ENCODE measurements around the gene SLC25A11.

SLC25A11 gene

GRCh38 chr17:4899341-4900230 is 40.3 kb downstream of the SLC25A11 start, which contains the start of gene C17orf107:
TSS of gene C17orf107 (plus strand) at chr17:4899536. CDS start at chr17:4899763, 227 bp downstream.
- no peaks in the 10 kb centered on the region for H3K9me3 ChIP-seq (ENCODE audit: control insufficient read depth in 2 of 2, low read length in 2 of 2)
- peaks cover 18 to 24% of the 10 kb centered on the region in 2 donors for H3K36me3 ChIP-seq (ENCODE audit: control insufficient read depth in 2 of 2, insufficient read depth in 2 of 2, low read length in 2 of 2)
- peak within 1 kb of the TSS; percentile 42 to 51 for H3K9ac ChIP-seq (ENCODE audit: low read length in 2 of 2)
- H3K4me3 ChIP-seq (ENCODE audit: low read length in 2 of 2) = peak within 1 kb of the TSS; percentile 66 to 70
- H3K27ac ChIP-seq (ENCODE audit: low read length) = no peak within 1 kb of the TSS
- peaks cover 28 to 41% of the 10 kb centered on the region in 2 donors for H3K27me3 ChIP-seq (ENCODE audit: control insufficient read depth in 1 of 2, insufficient read depth in 2 of 2, low read length in 2 of 2)
- peaks cover 28% of the 10 kb centered on the region for H3K4me1 ChIP-seq (ENCODE audit: control insufficient read depth, insufficient read depth, low read length)

DNA sequence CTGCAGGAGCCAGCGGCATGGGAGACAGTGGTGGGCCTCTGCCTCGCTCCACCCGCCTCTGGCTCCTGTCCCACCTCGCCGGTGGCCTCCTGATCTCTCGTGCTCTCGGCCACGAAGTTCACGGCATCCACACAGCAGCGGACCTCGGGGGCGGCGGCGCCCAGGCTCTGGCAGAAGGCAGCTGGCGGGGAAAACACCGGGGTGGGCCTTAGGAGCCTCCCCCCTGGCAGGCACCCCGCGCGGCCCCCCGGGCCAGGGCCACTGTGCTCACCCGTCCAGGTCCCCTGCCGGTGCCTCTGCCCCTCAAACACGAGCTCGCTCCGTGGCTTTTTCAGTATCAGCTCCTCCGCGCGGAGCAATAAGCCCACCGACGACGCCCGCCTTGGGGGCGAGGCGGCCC is 40.9 kb downstream of the SLC25A11 start:
- H3K9me3 ChIP-seq (ENCODE audit: control insufficient read depth in 2 of 2, low read length in 2 of 2) = no peaks in the 10 kb centered on the region
- H3K4me3 ChIP-seq (ENCODE audit: low read length in 2 of 2) = peak overlapping the region; percentile 66 to 70
- peaks cover 26 to 37% of the 10 kb centered on the region in 2 donors for H3K27me3 ChIP-seq (ENCODE audit: control insufficient read depth in 1 of 2, insufficient read depth in 2 of 2, low read length in 2 of 2)
- peaks cover 24 to 30% of the 10 kb centered on the region in 2 donors for H3K36me3 ChIP-seq (ENCODE audit: control insufficient read depth in 2 of 2, insufficient read depth in 2 of 2, low read length in 2 of 2)
- H3K9ac ChIP-seq (ENCODE audit: low read length in 2 of 2) = no peak overlapping the region
- H3K27ac ChIP-seq (ENCODE audit: low read length) = no peak overlapping the region
- peaks cover 28% of the 10 kb centered on the region for H3K4me1 ChIP-seq (ENCODE audit: control insufficient read depth, insufficient read depth, low read length)

- no peak overlapping the region for H3K4me3 ChIP-seq (ENCODE audit: low read length in 2 of 2)
- H3K27ac ChIP-seq (ENCODE audit: low read length) = no peak overlapping the region
- H3K9ac ChIP-seq (ENCODE audit: low read length in 2 of 2) = no peak overlapping the region
- H3K36me3 ChIP-seq (ENCODE audit: control insufficient read depth in 2 of 2, insufficient read depth in 2 of 2, low read length in 2 of 2) = peaks cover 25 to 35% of the 10 kb centered on the region in 2 donors
- peaks cover 24 to 37% of the 10 kb centered on the region in 2 donors for H3K27me3 ChIP-seq (ENCODE audit: control insufficient read depth in 1 of 2, insufficient read depth in 2 of 2, low read length in 2 of 2)
- no peaks in the 10 kb centered on the region for H3K9me3 ChIP-seq (ENCODE audit: control insufficient read depth in 2 of 2, low read length in 2 of 2)
- H3K4me1 ChIP-seq (ENCODE audit: control insufficient read depth, insufficient read depth, low read length) = peaks cover 28% of the 10 kb centered on the region
Observed at GRCh38 chr17:4898351-4898750, 41.5 kb downstream of the SLC25A11 start.

- Histone ChIP-seq H3K36me3 (ENCODE audit: control insufficient read depth in 2 of 2, insufficient read depth in 2 of 2, low read length in 2 of 2) (peaks cover 28 to 35% of the 10 kb centered on the region in 2 donors), H3K4me1 (ENCODE audit: control insufficient read depth, insufficient read depth, low read length) (peaks cover 28% of the 10 kb centered on the region), H3K4me3 (ENCODE audit: low read length in 2 of 2) (no peak overlapping the region), H3K9ac (ENCODE audit: low read length in 2 of 2) (no peak overlapping the region), H3K27me3 (ENCODE audit: control insufficient read depth in 1 of 2, insufficient read depth in 2 of 2, low read length in 2 of 2) (peaks cover 23 to 31% of the 10 kb centered on the region in 2 donors), H3K27ac (ENCODE audit: low read length) (no peak overlapping the region), H3K9me3 (ENCODE audit: control insufficient read depth in 2 of 2, low read length in 2 of 2) (no peaks in the 10 kb centered on the region)
Observed at GRCh38 chr17:4897785-4898184, 42.1 kb downstream of the SLC25A11 start.

DNA sequence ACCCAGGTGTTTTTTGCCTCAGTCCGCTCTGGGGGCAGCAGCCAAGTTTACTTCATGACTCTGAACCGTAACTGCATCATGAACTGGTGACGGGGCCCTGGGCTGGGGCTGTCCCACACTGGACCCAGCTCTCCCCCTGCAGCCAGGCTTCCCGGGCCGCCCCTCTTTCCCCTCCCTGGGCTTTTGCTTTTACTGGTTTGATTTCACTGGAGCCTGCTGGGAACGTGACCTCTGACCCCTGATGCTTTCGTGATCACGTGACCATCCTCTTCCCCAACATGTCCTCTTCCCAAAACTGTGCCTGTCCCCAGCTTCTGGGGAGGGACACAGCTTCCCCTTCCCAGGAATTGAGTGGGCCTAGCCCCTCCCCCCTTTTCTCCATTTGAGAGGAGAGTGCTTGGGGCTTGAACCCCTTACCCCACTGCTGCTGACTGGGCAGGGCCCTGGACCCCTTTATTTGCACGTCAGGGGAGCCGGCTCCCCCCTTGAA is 42.6 kb downstream of the SLC25A11 start:
- peaks cover 28% of the 10 kb centered on the region for H3K4me1 ChIP-seq (ENCODE audit: control insufficient read depth, insufficient read depth, low read length)
- H3K4me3 ChIP-seq (ENCODE audit: low read length in 2 of 2) = no peak overlapping the region
- H3K27ac ChIP-seq (ENCODE audit: low read length) = no peak overlapping the region
- no peaks in the 10 kb centered on the region for H3K9me3 ChIP-seq (ENCODE audit: control insufficient read depth in 2 of 2, low read length in 2 of 2)
- H3K27me3 ChIP-seq (ENCODE audit: control insufficient read depth in 1 of 2, insufficient read depth in 2 of 2, low read length in 2 of 2) = peaks cover 23 to 31% of the 10 kb centered on the region in 2 donors
- peaks cover 31 to 35% of the 10 kb centered on the region in 2 donors for H3K36me3 ChIP-seq (ENCODE audit: control insufficient read depth in 2 of 2, insufficient read depth in 2 of 2, low read length in 2 of 2)
- H3K9ac ChIP-seq (ENCODE audit: low read length in 2 of 2) = no peak overlapping the region

- Histone ChIP-seq H3K9ac (ENCODE audit: low read length in 2 of 2) (no peak overlapping the region), H3K27me3 (ENCODE audit: control insufficient read depth in 1 of 2, insufficient read depth in 2 of 2, low read length in 2 of 2) (peaks cover 21 to 31% of the 10 kb centered on the region in 2 donors), H3K4me3 (ENCODE audit: low read length in 2 of 2) (no peak overlapping the region), H3K4me1 (ENCODE audit: control insufficient read depth, insufficient read depth, low read length) (peaks cover 24% of the 10 kb centered on the region), H3K27ac (ENCODE audit: low read length) (no peak overlapping the region), H3K9me3 (ENCODE audit: control insufficient read depth in 2 of 2, low read length in 2 of 2) (no peaks in the 10 kb centered on the region), H3K36me3 (ENCODE audit: control insufficient read depth in 2 of 2, insufficient read depth in 2 of 2, low read length in 2 of 2) (peaks cover 36 to 37% of the 10 kb centered on the region in 2 donors)
Observed at GRCh38 chr17:4896332-4897197, 43.3 kb downstream of the SLC25A11 start.

- no peak overlapping the region for H3K4me3 ChIP-seq (ENCODE audit: low read length in 2 of 2)
- H3K27me3 ChIP-seq (ENCODE audit: control insufficient read depth in 1 of 2, insufficient read depth in 2 of 2, low read length in 2 of 2) = peaks cover 19 to 24% of the 10 kb centered on the region in 2 donors
- H3K36me3 ChIP-seq (ENCODE audit: control insufficient read depth in 2 of 2, insufficient read depth in 2 of 2, low read length in 2 of 2) = peaks cover 41 to 45% of the 10 kb centered on the region in 2 donors
- no peak overlapping the region for H3K9ac ChIP-seq (ENCODE audit: low read length in 2 of 2)
- H3K9me3 ChIP-seq (ENCODE audit: control insufficient read depth in 2 of 2, low read length in 2 of 2) = no peaks in the 10 kb centered on the region
- peaks cover 21% of the 10 kb centered on the region for H3K4me1 ChIP-seq (ENCODE audit: control insufficient read depth, insufficient read depth, low read length)
- H3K27ac ChIP-seq (ENCODE audit: low read length) = no peak overlapping the region
Observed at GRCh38 chr17:4895657-4896331, 44.1 kb downstream of the SLC25A11 start.

DNA sequence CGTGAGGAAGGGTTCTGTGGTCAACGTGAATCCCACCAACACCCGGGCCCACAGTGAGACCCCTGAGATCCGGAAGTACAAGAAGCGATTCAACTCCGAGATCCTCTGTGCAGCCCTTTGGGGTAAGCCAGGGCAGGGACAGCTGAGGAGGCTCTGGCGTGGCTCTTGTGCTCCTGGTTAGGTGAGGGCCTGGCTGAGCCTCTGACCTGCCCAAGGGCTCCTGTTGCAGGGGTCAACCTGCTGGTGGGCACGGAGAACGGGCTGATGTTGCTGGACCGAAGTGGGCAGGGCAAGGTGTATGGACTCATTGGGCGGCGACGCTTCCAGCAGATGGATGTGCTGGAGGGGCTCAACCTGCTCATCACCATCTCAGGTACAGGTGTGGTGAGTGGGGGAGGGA is 44.7 kb downstream of the SLC25A11 start:
- H3K4me3 ChIP-seq (ENCODE audit: low read length in 2 of 2) = no peak overlapping the region
- peaks cover 12 to 17% of the 10 kb centered on the region in 2 donors for H3K27me3 ChIP-seq (ENCODE audit: control insufficient read depth in 1 of 2, insufficient read depth in 2 of 2, low read length in 2 of 2)
- peaks cover 48 to 51% of the 10 kb centered on the region in 2 donors for H3K36me3 ChIP-seq (ENCODE audit: control insufficient read depth in 2 of 2, insufficient read depth in 2 of 2, low read length in 2 of 2)
- H3K4me1 ChIP-seq (ENCODE audit: control insufficient read depth, insufficient read depth, low read length) = peaks cover 18% of the 10 kb centered on the region
- H3K27ac ChIP-seq (ENCODE audit: low read length) = no peak overlapping the region
- no peaks in the 10 kb centered on the region for H3K9me3 ChIP-seq (ENCODE audit: control insufficient read depth in 2 of 2, low read length in 2 of 2)
- no peak overlapping the region for H3K9ac ChIP-seq (ENCODE audit: low read length in 2 of 2)

- H3K4me3 ChIP-seq (ENCODE audit: low read length in 2 of 2) = no peak overlapping the region
- peaks cover 5% of the 10 kb centered on the region in 2 donors for H3K27me3 ChIP-seq (ENCODE audit: control insufficient read depth in 1 of 2, insufficient read depth in 2 of 2, low read length in 2 of 2)
- no peak overlapping the region for H3K27ac ChIP-seq (ENCODE audit: low read length)
Observed at GRCh38 chr17:4893721-4894560, 45.9 kb downstream of the SLC25A11 start.

More at GRCh38 chr17:4893721-4894560, 45.9 kb downstream of the SLC25A11 start:
- Histone ChIP-seq H3K9me3 (ENCODE audit: control insufficient read depth in 2 of 2, low read length in 2 of 2) (no peaks in the 10 kb centered on the region), H3K36me3 (ENCODE audit: control insufficient read depth in 2 of 2, insufficient read depth in 2 of 2, low read length in 2 of 2) (peaks cover 48 to 51% of the 10 kb centered on the region in 2 donors), H3K9ac (ENCODE audit: low read length in 2 of 2) (no peak overlapping the region), H3K4me1 (ENCODE audit: control insufficient read depth, insufficient read depth, low read length) (peaks cover 6% of the 10 kb centered on the region)
